GM19438 (cell line): ENCODE data around the gene CACNA1I.
"Not testable (repeated sequence)": the region's sequence is repeated elsewhere in the genome, so short reads cannot be mapped to it uniquely, and the experiment has no call there.

Experiments used
- ATAC-seq: cut with Tn5 transposase; IDR thresholded peaks from one replicate; pipeline ENCODE4 v1.9.1; 2021; ENCODE audit warnings: low read depth; ENCODE audit not compliant: unreplicated experiment

Gene CACNA1I

GRCh38 chr22:39570665-39571064, at the start of gene CACNA1I:
Gene CACNA1I (plus strand): TSS chr22:39570753. CDS start chr22:39570753, 0 bp downstream.
- no peak for ATAC-seq

- not testable (repeated sequence) for ATAC-seq
These were observed 49.3 kb upstream of the CACNA1I start for GRCh38 chr22:39521106-39521885.

GRCh38 chr22:39522091-39522490, 48.5 kb upstream of the CACNA1I start:
- not testable (repeated sequence) for ATAC-seq

GRCh38 chr22:39522567-39523300, 47.8 kb upstream of the CACNA1I start:
- ATAC-seq: no peak

- no peak for ATAC-seq
These were observed 46.3 kb upstream of the CACNA1I start for GRCh38 chr22:39524089-39524752.

DNA sequence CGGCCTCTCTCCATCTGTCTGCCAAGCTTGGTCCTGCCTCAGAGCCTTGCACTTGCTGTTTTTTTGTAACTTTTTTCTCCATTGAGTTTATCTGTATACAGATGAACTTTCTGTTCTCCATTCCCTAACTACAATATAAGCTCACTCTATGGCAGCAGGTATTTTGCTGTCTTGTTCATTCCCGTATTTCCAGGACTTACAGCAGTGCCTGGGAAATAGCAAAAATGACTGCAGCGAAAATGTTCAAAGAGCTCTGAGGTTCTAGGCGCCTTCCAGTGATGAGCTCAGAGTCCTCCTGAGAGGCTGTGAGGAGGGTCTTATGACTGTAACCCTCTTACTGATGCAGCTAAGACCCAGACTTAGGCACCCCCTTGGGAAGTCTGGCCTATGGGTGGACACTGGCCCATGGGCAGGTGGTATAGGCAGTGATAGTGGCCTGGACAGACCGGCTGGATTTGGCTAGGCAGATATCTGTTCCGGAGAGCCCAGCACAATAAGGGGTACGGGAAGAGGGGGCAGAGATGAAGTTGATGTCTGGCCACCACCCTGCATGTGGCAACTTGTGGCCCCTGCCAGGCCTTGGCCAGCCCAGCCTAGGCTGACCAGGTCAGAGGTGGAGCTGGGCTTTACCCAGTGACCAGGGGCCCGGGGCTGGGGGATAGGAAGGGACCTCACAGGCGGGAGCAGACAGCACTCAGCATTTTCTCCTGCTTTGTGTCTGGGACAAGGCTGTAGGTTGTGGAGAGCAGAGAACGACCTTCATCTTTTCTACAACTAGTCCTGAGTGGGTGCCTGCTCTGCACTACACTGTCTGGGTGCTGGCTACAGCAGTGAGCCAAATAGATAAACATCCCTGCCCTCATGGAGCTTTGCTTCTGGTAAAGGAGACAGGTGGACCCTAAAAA, 45.5 kb upstream of the CACNA1I start:
- ATAC-seq: no peak

GRCh38 chr22:39525658-39525975, 44.9 kb upstream of the CACNA1I start:
- no peak for ATAC-seq

GRCh38 chr22:39526736-39527171, 43.8 kb upstream of the CACNA1I start:
- no peak for ATAC-seq

DNA sequence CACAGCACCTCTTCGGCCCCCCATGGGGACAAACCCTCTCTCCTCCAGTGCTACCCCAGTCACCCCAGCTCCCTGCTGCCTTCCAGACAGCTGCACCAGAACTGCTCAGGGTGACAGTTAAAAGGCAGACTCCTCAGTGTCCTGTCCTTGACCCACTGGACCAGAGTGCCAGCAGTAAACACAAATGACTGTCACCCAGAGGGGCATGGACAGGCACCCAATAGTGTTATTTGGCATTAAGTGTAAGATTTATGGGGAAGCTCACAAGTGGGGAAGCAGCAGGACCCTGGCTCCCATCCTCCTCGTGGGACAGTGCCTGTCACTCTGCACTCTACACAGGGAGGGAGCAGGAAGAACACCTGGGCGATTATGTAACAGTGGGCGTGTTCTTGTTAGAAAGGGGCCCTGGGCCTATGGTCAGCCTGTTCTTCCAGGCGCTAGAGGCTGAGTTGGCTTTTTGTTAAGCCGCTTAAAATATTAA, 43.0 kb upstream of the CACNA1I start:
- ATAC-seq: no peak

GRCh38 chr22:39528080-39528661, 42.4 kb upstream of the CACNA1I start:
- no peak for ATAC-seq

DNA sequence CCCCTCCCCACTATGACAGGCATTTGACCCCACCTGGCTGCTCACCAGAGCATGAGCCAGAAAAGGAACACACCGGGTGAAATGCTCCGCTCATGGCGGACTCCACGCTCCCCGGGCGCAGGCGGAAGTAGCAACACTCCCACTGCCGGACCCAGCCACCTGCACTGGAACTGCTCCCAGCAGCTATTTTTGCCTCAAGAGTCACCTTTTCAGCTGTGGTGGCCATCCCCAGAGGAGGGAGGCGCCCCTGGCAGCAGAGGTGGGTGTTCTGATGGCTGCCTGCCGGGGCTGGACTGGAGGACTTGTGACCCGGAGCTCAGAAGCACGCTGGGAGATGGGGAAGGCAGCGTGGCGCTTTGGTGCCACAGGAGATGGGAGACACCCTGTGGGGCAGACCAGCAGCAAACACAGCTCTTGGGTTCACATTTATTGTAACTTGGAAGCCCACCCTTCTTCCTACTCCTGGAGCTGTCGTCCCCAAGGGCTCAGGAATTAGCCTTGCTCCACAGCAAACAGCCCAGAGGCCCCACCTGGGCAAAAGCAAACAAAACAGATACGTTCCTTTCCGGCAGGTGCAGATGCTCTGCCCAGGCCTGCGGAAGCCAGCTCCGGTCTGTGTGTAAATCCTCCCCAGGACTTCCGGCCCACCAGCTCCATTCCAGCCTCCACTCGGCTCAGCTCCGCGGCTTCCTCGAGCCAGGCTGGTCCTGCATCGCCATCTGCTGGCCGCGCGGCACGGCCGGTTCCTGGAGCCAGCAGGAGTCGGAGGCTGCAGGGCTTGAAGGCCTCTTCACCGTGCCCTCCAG, 41.7 kb upstream of the CACNA1I start:
- no peak for ATAC-seq

DNA sequence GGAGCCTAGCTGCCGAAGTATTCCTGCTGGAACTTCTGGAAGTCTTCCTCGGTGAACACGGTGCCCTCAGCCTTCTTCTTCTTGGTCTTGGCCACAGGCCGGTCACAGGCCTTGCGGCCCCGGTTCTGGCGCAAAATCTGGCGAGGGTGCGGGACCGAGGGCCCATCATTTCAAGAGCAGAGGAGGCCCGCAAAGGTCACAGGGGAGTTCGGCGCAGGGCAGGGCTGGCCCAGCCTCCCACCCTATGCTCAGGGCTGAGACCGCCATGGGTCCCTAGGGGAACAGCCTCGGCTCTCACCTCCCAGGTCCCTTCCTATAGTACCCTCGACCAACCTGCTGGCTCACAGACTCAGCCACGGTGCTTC, 41.1 kb upstream of the CACNA1I start:
- no peak for ATAC-seq

GRCh38 chr22:39530116-39530515, 40.4 kb upstream of the CACNA1I start:
- ATAC-seq: no peak

GRCh38 chr22:39530692-39531331, 39.7 kb upstream of the CACNA1I start:
- ATAC-seq: no peak

DNA sequence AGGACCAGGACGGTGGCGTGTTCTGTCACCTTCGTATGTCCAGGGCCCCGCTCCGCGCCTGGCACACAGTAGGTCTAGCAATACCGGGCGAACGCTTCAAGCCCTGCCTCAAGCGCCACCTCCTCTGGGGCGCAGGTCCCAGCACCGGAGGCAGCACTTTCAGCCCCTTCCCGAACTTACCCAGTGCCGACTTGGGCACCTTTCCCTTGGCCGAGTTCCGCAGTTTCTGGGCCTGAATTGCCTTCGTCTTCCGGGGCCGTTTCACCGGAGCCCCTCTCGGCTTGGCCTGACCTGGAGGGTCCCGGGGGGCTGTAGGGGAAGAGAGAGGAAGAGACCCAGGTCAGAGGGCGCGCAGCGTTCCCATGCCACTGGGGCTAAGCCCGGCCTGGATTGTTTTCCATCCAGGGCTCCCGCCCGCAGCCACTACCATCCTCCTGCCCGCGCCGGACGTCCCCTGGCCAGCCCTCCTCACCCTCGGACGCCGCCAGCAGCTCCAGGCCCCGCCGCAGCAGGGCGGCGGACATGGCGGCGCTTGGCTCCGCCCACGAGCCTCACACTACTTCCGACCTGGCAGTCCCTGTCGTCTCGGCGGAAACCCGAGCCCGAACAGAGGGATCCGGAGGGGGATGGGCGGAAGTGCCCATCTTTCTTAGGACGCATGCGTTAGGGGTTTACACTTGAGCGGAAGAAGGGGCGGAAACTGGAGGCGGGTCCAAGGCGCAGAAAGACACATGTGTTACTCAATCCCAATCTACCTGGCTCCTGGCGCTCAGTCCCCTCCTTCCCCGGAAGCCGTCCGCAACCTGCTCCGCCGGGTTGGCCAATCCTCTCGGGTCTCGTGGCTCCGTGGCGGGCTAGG, 38.1 kb upstream of the CACNA1I start, which contains the start of gene RPS19BP1:
RPS19BP1 (minus strand) TSS at position 534 of the 859 bp plus-strand sequence; CDS start at position 524, 10 bp downstream.
- peak; percentile 65 for ATAC-seq

GRCh38 chr22:39534092-39534506, 36.5 kb upstream of the CACNA1I start:
- no peak for ATAC-seq

- no peak for ATAC-seq
These were observed 35.8 kb upstream of the CACNA1I start for GRCh38 chr22:39534591-39535356.
